VCaP (cell line): Measurements from ENCODE around the gene CD81.

Experiments
- H3K27ac ChIP-seq: fragments of 450-650 bp; 2 replicates; pipeline ENCODE4 v1.5.1; 2017
- CTCF ChIP-seq: fragments of 450-650 bp; conservative IDR thresholded peaks from 2 replicates; pipeline ENCODE4 v1.5.1; 2017; ENCODE audit warnings: mild to moderate bottlenecking, moderate library complexity

Gene CD81

GRCh38 chr11:2386591-2386990 is 9.5 kb downstream of the CD81 start:
- TF ChIP-seq CTCF: no peak

GRCh38 chr11:2387266-2387987 is 10.3 kb downstream of the CD81 start:
- TF ChIP-seq CTCF: no peak
- no peak overlapping the region for H3K27ac ChIP-seq

More at GRCh38 chr11:2386591-2386990, 9.5 kb downstream of the CD81 start:
- no peak overlapping the region for H3K27ac ChIP-seq

GRCh38 chr11:2388431-2389376 is 11.6 kb downstream of the CD81 start:
- H3K27ac ChIP-seq: no peak overlapping the region
- TF ChIP-seq CTCF: no peak

- H3K27ac ChIP-seq: no peak overlapping the region
- no peak for TF ChIP-seq CTCF
Observed at GRCh38 chr11:2389377-2390026, 12.4 kb downstream of the CD81 start.

- no peak overlapping the region for H3K27ac ChIP-seq
- TF ChIP-seq CTCF: no peak
Observed at GRCh38 chr11:2390091-2390724, 13.1 kb downstream of the CD81 start.

GRCh38 chr11:2390725-2391151 is 13.6 kb downstream of the CD81 start:
- TF ChIP-seq CTCF: no peak
- no peak overlapping the region for H3K27ac ChIP-seq
